ENCODE results near the gene NPDC1. TPM values are rescaled to one million over a fixed set of nuclear protein-coding genes. Genes with fewer than 3 reads are reported as not detected.
A peak's percentile ranks its signal among the peaks of the same experiment; 100 is the strongest.

NPDC1 gene
- total RNA-seq, 2 experiments from 2014 or later = 20.1 to 29.9 TPM

- Mint-ChIP-seq H3K4me3 (no peak overlapping the region), H3K36me3 (ENCODE audit: low read depth) (peaks cover 10% of the 10 kb centered on the region), H3K4me1 (ENCODE audit: low read depth) (peaks cover 23% of the 10 kb centered on the region), H3K9me3 (ENCODE audit: insufficient read depth) (no peaks in the 10 kb centered on the region), H3K27me3 (ENCODE audit: low read depth) (no peaks in the 10 kb centered on the region), H3K27ac (no peak overlapping the region)
- ChIA-PET CTCF (interaction anchor here (1.3 to 4.1 kb wide), 3 partner anchors 8 to 28 kb away, joined by 3 to 18 read pairs (median 4); partner anchors contain the start of gene PAXX), POLR2A (interaction anchor here (0.7 kb wide), 1 partner anchor 49 kb away, joined by 3 read pairs; no protein-coding TSS in a partner anchor)
- DNase-seq = no peak
- no peak for ATAC-seq
Observed at GRCh38 chr9:137020771-137021567, 25.0 kb downstream of the NPDC1 start.

DNA sequence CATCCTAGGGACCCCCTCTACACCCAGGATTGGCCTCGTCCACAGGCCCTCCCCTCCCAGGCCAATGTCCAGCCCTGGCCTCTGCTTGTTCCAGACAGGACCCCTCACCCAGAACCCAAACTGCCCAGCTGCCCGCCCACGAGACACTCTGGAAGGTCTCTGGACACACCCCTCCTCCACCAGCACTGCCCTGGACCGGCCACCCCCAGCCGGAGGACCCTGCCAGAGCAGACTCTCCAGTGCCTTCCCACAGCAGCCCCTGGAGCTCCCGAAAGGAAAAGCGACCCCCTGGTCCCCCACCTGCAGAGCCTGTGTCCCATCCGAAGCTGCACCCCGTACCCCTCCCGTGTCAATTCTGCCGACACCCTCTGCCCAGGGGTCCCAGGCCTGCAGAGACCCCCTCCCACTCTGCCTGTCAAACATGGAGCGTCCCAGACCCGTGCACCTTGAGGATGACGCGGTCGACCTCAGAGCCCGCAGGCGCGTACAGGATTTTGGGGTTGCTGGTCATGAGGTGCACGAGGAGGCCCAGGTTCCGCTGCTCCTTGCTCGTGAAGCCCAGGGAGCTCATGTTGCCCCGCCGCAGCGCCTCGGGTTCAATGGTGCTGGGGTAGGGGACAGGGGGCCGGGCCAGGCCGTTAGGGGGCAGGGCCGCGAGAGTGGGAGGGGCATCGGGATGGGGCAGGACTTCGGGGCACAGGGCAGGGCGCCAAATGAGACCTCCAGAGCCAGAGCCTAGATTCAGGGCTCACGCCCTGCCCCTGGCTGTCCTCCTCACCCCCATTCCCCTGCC, 25.9 kb downstream of the NPDC1 start:
- Mint-ChIP-seq H3K4me1 (ENCODE audit: low read depth) (peaks cover 23% of the 10 kb centered on the region), H3K4me3 (no peak overlapping the region), H3K9me3 (ENCODE audit: insufficient read depth) (no peaks in the 10 kb centered on the region), H3K36me3 (ENCODE audit: low read depth) (peaks cover 11% of the 10 kb centered on the region), H3K27me3 (ENCODE audit: low read depth) (no peaks in the 10 kb centered on the region), H3K27ac (peak overlapping the region; percentile 34)
- DNase-seq = no peak
- ChIA-PET CTCF (interaction anchor here (1.3 to 4.1 kb wide), 2 partner anchors 9 to 27 kb away, joined by 3 to 18 read pairs; partner anchors contain the start of gene PAXX), POLR2A (interaction anchor here (0.7 to 0.9 kb wide), 2 partner anchors 49 to 221 kb away, joined by 3 read pairs; partner anchors contain the start of gene TUBB4B)
- no peak for ATAC-seq

- Mint-ChIP-seq H3K4me3 (no peak overlapping the region), H3K36me3 (ENCODE audit: low read depth) (peaks cover 18% of the 10 kb centered on the region), H3K27me3 (ENCODE audit: low read depth) (no peaks in the 10 kb centered on the region), H3K9me3 (ENCODE audit: insufficient read depth) (no peaks in the 10 kb centered on the region), H3K4me1 (ENCODE audit: low read depth) (peaks cover 12% of the 10 kb centered on the region), H3K27ac (no peak overlapping the region)
- DNase-seq (no peak), ATAC-seq (no peak)
- CTCF ChIA-PET = interaction anchor here (4.1 kb wide), 1 partner anchor 10 kb away, joined by 18 read pairs; no protein-coding TSS in a partner anchor
- POLR2A ChIA-PET = interaction anchor here (0.9 kb wide), 1 partner anchor 222 kb away, joined by 3 read pairs; the partner anchor contains the start of gene TUBB4B
Observed at GRCh38 chr9:137018761-137019559, 27.0 kb downstream of the NPDC1 start.

DNA sequence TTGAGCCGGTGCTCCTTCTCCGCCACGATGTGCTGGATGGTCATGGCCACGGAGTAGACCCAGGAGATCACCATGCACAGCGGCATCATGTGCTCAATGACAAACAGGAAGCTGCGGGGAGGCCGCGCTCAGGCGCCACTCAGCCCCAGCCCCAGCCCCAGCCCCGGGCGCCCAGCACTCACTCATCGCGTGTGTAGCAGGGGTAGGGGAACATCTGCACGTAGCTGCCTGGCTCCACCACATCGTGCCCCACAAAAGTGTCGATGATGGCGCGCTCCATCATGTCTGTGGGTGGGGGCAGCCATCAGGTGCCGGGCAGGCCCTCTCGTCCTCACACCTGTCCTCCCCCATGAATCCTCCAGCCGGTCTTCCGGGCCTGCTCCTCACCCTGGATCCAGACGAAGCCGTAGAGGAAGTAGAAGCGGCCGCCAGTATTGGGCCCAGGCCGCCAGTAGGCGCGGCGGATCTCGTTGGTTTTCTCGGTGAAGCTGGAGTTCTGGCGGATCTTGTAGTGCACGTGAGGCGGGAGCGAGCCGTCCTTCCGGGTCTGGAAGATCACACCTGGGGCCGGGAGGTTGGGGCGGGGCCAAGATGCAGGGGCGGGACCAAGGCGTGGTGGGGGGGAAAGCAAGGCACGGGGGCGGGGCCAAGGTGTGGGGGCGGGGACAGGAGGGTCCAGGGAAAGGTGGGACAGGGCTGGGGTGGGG, 28.0 kb downstream of the NPDC1 start:
- no peaks in the 10 kb centered on the region for H3K27me3 Mint-ChIP-seq (ENCODE audit: low read depth)
- peaks cover 7% of the 10 kb centered on the region for H3K4me1 Mint-ChIP-seq (ENCODE audit: low read depth)
- ATAC-seq (no peak), DNase-seq (no peak)
- ChIA-PET POLR2A (no interaction called here), CTCF (interaction anchor here (1.3 to 4.1 kb wide), 2 partner anchors 11 to 210 kb away, joined by 3 to 18 read pairs; partner anchors contain the start of gene RABL6)
- no peak overlapping the region for H3K4me3 Mint-ChIP-seq
- no peaks in the 10 kb centered on the region for H3K9me3 Mint-ChIP-seq (ENCODE audit: insufficient read depth)
- peaks cover 18% of the 10 kb centered on the region for H3K36me3 Mint-ChIP-seq (ENCODE audit: low read depth)
- no peak overlapping the region for H3K27ac Mint-ChIP-seq

- H3K9me3 Mint-ChIP-seq (ENCODE audit: insufficient read depth) = no peaks in the 10 kb centered on the region
- H3K4me3 Mint-ChIP-seq = no peak overlapping the region
- peaks cover 18% of the 10 kb centered on the region for H3K36me3 Mint-ChIP-seq (ENCODE audit: low read depth)
- no peaks in the 10 kb centered on the region for H3K27me3 Mint-ChIP-seq (ENCODE audit: low read depth)
- peaks cover 5% of the 10 kb centered on the region for H3K4me1 Mint-ChIP-seq (ENCODE audit: low read depth)
- ATAC-seq = no peak
- ChIA-PET CTCF (interaction anchor here (1.3 kb wide), 1 partner anchor 209 kb away, joined by 3 read pairs; the partner anchor contains the start of gene RABL6), POLR2A (no interaction called here)
- no peak overlapping the region for H3K27ac Mint-ChIP-seq
- no peak for DNase-seq
Observed at GRCh38 chr9:137017071-137017470, 28.9 kb downstream of the NPDC1 start.

- POLR2A ChIA-PET = no interaction called here
- CTCF ChIA-PET = interaction anchor here (1.3 kb wide), 1 partner anchor 209 kb away, joined by 3 read pairs; the partner anchor contains the start of gene RABL6
- ATAC-seq (no peak), DNase-seq (no peak)
- H3K36me3 Mint-ChIP-seq (ENCODE audit: low read depth) = peaks cover 18% of the 10 kb centered on the region
- H3K4me1 Mint-ChIP-seq (ENCODE audit: low read depth) = peaks cover 4% of the 10 kb centered on the region
- no peak overlapping the region for H3K27ac Mint-ChIP-seq
- no peak overlapping the region for H3K4me3 Mint-ChIP-seq
- H3K9me3 Mint-ChIP-seq (ENCODE audit: insufficient read depth) = no peaks in the 10 kb centered on the region
- no peaks in the 10 kb centered on the region for H3K27me3 Mint-ChIP-seq (ENCODE audit: low read depth)
Observed at GRCh38 chr9:137016436-137016835, 29.5 kb downstream of the NPDC1 start.

DNA sequence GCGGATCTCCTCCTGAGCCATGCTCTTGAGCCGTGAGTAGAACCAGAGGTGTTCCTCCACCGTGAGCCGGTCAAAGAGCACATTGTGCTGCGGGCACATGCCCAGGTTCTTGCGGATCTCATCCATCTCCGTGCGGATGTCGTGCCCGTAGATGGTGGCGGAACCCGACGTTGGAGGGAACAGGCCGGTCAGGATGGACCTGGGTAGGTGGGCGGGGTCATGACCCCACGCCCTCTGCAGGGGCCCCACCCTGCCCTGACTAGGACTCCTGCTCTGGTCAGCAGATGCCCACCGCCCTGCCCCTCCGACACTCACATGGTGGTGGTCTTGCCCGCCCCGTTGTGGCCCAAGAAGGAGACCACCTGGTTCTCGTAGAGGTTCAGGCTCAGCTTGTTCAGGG, 30.0 kb downstream of the NPDC1 start:
- ATAC-seq (no peak), DNase-seq (no peak)
- ChIA-PET CTCF (no interaction called here), POLR2A (interaction anchor here (0.6 kb wide), 1 partner anchor 214 kb away, joined by 3 read pairs; no protein-coding TSS in a partner anchor)
- Mint-ChIP-seq H3K4me3 (no peak overlapping the region), H3K9me3 (ENCODE audit: insufficient read depth) (no peaks in the 10 kb centered on the region), H3K27ac (no peak overlapping the region), H3K4me1 (ENCODE audit: low read depth) (peaks cover 4% of the 10 kb centered on the region), H3K27me3 (ENCODE audit: low read depth) (no peaks in the 10 kb centered on the region), H3K36me3 (ENCODE audit: low read depth) (peaks cover 21% of the 10 kb centered on the region)

DNA sequence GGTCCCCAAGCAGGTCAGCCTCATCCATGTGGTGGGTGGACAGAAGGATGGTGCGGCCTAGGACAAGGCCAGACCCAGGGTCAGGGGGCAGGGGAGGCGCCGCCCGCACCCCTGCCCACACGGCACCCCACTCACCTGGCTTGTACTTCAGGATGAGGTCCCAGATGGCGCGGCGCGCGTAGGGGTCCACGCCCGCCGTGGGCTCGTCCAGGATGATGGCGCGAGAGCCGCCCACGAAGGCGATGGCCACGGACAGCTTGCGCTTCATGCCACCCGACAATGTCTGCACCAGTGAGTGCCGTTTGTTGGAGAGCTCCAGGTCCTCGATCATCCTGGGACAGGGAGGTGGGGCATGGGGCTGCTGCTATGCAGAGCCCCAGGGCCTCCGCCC, 30.4 kb downstream of the NPDC1 start:
- ChIA-PET POLR2A (interaction anchor here (0.6 kb wide), 1 partner anchor 214 kb away, joined by 3 read pairs; no protein-coding TSS in a partner anchor), CTCF (no interaction called here)
- Mint-ChIP-seq H3K27ac (no peak overlapping the region), H3K4me3 (no peak overlapping the region), H3K4me1 (ENCODE audit: low read depth) (peaks cover 4% of the 10 kb centered on the region), H3K36me3 (ENCODE audit: low read depth) (peaks cover 21% of the 10 kb centered on the region), H3K27me3 (ENCODE audit: low read depth) (no peaks in the 10 kb centered on the region), H3K9me3 (ENCODE audit: insufficient read depth) (no peaks in the 10 kb centered on the region)
- ATAC-seq (no peak), DNase-seq (no peak)

DNA sequence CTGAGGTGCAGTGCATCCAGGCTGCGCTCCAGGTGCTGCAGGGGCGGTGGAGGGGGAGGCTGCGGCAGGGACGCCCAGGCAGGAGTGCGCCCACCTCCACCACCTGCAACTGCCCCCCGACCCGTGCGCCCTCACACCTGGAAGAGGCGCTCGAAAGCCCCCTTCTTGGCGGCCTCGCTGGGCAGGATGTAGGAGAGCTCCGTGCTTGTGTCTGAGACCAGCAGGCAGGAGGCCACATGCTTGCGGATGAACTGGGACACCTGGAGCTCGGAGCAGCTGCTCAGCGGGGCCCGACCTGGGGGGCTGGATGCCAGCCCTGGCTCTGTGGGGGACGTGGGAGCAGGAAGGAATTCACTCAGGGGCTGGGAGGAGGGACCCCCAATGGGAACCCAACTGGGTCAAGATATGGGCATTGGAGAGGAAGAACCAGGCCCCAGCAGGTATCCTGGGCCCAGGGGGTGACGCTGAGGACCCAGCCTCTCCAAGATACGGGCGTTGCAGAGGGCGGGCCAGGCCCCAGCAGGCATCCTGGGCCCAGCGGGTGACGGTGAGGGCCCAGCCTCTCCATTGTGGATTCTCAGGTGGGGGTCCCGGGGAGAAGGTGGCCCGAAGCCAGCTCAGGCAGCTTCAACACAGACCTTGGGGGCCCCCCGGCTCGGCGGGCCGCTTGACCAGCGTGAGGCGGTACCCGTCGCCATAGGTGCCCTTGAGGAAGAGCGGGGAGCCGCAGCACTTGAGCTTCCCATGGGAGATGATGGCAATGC, 31.0 kb downstream of the NPDC1 start:
- ChIA-PET POLR2A (interaction anchor here (0.6 kb wide), 1 partner anchor 213 kb away, joined by 3 read pairs; no protein-coding TSS in a partner anchor), CTCF (no interaction called here)
- H3K9me3 Mint-ChIP-seq (ENCODE audit: insufficient read depth) = no peaks in the 10 kb centered on the region
- no peaks in the 10 kb centered on the region for H3K27me3 Mint-ChIP-seq (ENCODE audit: low read depth)
- H3K36me3 Mint-ChIP-seq (ENCODE audit: low read depth) = peaks cover 21% of the 10 kb centered on the region
- peaks cover 4% of the 10 kb centered on the region for H3K4me1 Mint-ChIP-seq (ENCODE audit: low read depth)
- ATAC-seq (no peak), DNase-seq (no peak)
- no peak overlapping the region for H3K4me3 Mint-ChIP-seq
- no peak overlapping the region for H3K27ac Mint-ChIP-seq

GRCh38 chr9:137014166-137014565, 31.8 kb downstream of the NPDC1 start:
- CTCF ChIA-PET = no interaction called here
- POLR2A ChIA-PET = no interaction called here
- H3K27ac Mint-ChIP-seq = no peak overlapping the region
- no peak overlapping the region for H3K4me3 Mint-ChIP-seq
- peaks cover 2% of the 10 kb centered on the region for H3K4me1 Mint-ChIP-seq (ENCODE audit: low read depth)
- no peaks in the 10 kb centered on the region for H3K9me3 Mint-ChIP-seq (ENCODE audit: insufficient read depth)
- ATAC-seq = no peak
- H3K36me3 Mint-ChIP-seq (ENCODE audit: low read depth) = peaks cover 17% of the 10 kb centered on the region
- H3K27me3 Mint-ChIP-seq (ENCODE audit: low read depth) = no peaks in the 10 kb centered on the region
- no peak for DNase-seq

Data from activated CD8-positive, alpha-beta T cell treated with anti-CD3 and anti-CD28 coated beads, Interleukin-2, amount 10 ng/mL, durations not matched to agents 7 days and 5 days (primary cell).